GM21528 (cell line): ENCODE data around the gene CRYBG3.
A peak's percentile ranks its signal among the peaks of the same experiment; 100 is the strongest.
"Not testable (repeated sequence)": the region's sequence is repeated elsewhere in the genome, so short reads cannot be mapped to it uniquely, and the experiment has no call there.

ENCODE experiments used
- ATAC-seq: cut with Tn5 transposase; IDR thresholded peaks from one replicate; pipeline ENCODE4 v1.9.1; 2021; ENCODE audit warnings: mild to moderate bottlenecking, moderate library complexity; ENCODE audit not compliant: unreplicated experiment, low FRiP score

The CRYBG3 gene

DNA sequence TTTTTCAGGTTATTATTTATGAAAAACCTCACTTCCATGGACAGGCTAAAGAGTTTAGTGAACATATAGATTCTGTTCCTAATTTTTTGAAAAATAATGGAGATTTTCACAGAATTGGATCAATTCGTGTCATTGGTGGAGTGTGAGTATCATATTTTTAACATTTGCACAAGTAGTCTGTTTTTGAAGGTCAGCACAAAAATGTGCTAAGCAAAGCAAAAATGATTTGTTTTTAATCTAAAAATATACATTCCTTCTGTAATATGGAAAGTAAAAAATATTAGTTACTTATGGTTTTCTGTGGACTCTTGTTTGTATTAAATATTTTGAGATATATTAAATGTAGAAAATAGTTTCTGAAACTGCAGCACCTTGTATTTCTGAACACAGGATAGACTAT lies 71.0 kb downstream of the CRYBG3 start:
- ATAC-seq = no peak

DNA sequence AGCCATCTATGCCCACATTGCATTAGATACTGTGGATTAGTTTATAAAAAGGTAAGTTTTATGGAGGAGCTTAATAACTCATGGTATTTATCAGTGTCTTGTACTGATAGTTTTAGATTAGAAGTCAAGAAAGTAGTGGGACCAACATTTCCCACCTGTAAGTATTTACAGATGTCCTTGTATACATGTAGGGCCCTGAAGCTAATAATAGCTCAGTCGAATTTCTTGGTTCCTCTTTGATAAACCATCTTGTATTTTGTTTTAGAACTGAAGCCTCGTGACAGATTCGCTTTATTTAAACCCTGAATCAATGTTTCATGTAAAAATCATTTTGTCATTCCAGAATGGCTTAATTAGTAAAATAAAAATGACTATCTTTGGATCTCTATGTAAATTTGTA lies 73.4 kb downstream of the CRYBG3 start:
- ATAC-seq = peak; percentile 75

DNA sequence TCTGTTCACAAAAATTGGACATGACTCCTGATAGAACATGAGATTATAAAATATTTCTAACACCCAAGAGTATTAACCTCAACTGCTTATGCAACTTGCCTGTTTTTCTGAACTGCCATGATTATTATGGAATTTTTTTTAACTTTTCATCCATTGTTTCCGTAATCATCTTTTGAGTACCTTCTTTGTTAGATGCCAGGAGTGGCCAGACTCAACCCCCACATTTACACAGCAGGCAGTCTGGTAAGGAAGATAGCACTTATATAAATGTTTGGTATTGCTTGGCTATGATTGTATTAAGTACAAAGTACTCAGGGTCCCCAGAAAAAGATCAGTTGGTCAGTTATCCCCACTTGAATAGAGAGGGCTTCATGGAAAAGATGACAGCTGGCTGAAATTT lies 74.3 kb downstream of the CRYBG3 start:
- ATAC-seq = no peak

- ATAC-seq = no peak
Measured at GRCh38 chr3:97896547-97896946, 74.7 kb downstream of the CRYBG3 start.

DNA sequence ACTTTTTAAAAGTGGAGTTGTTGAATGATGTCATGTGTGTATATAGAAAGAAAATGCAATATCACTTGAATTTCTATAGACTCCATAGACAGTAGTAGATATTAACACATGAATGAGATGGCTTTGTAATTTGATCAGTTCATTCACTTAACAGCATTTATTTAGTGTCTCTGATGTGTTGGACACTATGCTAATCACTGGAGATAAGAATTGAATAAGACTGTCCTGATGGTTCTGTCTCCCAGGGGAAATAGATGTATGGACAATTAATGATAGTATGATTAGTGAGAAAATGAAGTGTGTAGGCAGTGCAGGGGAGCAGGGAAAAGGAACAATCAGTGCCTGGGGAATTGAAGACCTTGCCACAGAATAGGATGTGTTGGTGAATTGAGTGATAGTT lies 77.5 kb downstream of the CRYBG3 start:
- no peak for ATAC-seq

- ATAC-seq = no peak
Measured at GRCh38 chr3:97901313-97902248, 79.8 kb downstream of the CRYBG3 start.

DNA sequence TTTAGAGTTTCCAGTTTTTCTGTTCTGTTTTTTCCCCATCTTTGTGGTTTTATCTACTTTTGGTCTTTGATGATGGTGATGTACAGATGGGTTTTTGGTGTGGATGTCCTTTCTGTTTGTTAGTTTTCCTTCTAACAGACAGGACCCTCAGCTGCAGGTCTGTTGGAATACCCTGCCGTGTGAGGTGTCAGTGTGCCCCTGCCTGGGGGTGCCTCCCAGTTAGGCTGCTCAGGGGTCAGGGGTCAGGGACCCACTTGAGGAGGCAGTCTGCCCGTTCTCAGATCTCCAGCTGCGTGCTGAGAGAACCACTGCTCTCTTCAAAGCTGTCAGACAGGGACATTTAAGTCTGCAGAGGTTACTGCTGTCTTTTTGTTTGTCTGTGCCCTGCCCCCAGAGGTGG lies 88.0 kb downstream of the CRYBG3 start:
- not testable (repeated sequence) for ATAC-seq

DNA sequence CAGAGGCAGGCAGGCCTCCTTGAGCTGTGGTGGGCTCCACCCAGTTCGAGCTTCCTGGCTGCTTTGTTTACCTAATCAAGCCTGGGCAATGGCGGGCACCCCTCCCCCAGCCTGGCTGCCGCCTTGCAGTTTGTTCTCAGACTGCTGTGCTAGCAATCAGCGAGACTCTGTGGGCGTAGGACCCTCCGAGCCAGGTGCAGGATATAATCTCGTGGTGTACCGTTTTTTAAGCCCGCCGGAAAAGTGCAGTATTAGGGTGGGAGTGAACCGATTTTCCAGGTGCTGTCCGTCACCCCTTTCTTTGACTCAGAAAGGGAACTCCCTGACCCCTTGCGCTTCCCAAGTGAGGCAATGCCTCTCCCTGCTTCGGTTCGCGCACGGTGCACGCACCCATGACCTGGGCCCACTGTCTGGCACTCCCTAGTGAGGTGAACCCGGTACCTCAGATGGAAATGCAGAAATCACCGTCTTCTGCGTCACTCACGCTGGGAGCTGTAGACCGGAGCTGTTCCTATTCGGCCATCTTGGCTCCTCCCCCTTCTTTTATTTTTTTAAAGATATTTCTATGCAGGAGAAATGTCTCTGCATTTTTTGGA lies 88.5 kb downstream of the CRYBG3 start:
- not testable (repeated sequence) for ATAC-seq

GRCh38 chr3:97910931-97911351 lies 89.1 kb downstream of the CRYBG3 start:
- no peak for ATAC-seq

DNA sequence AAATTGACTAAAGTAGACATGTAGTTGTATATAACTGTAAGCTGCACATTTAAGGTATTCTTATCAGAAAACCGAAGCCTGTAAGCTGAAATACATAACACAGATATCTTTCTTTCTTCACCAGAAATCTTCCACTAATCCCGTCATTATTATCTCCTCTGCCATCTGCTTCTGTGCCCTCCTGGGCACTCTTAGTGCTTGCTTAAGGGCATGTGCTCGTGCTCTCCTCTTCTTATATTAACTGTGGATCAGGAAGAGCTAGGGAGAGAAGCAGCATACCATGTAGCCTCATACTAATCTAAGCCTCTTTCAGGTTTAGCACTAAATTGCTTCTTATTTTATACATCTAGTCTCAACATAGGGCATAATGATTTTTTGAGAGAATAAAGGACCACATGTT lies 89.6 kb downstream of the CRYBG3 start:
- no peak for ATAC-seq

GRCh38 chr3:97914388-97914787 lies 92.6 kb downstream of the CRYBG3 start:
- ATAC-seq = no peak

DNA sequence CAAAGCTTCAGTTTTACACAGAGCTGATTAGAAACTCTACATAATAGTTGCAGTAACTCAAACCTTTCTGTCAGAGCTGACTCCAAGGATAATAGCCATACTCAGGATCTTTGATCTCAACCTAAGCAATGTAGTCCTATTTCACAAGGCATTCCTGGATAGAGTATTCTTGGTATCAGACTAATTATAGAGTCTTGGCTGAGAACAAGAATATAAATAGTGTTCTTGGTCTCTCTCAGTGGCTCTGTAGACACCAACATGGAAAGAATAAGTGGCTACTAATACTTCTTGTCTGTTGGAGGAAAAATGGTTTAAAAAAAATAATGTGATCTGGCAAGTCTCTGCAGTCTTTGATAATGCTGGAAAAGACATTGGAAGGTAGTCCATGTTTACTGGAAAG lies 94.8 kb downstream of the CRYBG3 start:
- ATAC-seq = no peak

- no peak for ATAC-seq
Measured at GRCh38 chr3:97917813-97918536, 96.2 kb downstream of the CRYBG3 start.

- no peak for ATAC-seq
Measured at GRCh38 chr3:97927704-97928103, 105.9 kb downstream of the CRYBG3 start.

GRCh38 chr3:97928986-97929385 lies 107.2 kb downstream of the CRYBG3 start:
- ATAC-seq = no peak

GRCh38 chr3:97930018-97930417 lies 108.2 kb downstream of the CRYBG3 start:
- ATAC-seq = no peak

DNA sequence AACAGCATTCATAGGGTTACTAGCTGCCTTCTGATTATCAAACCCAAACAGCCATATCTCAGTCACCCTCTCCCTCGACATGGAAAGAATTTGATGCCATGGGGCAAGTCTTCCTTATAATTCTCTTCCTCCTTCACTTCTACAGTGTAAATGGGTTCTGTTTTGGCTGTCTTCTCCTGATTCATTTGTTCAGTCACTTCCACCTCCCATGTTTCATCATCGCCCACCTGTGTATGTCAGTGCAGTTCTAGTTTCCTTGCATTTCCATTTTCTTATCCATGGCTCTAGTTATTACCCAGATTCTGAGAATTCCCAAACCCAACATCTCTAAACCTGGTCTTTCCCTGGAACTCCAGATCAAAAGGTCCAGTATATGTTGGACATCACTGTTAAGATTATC lies 109.4 kb downstream of the CRYBG3 start:
- no peak for ATAC-seq

- ATAC-seq = no peak
Measured at GRCh38 chr3:97932387-97932801, 110.6 kb downstream of the CRYBG3 start.

- no peak for ATAC-seq
Measured at GRCh38 chr3:97934980-97935695, 113.3 kb downstream of the CRYBG3 start.

GRCh38 chr3:97935842-97936241 lies 114.0 kb downstream of the CRYBG3 start:
- ATAC-seq = no peak

GRCh38 chr3:97937205-97937604 lies 115.4 kb downstream of the CRYBG3 start:
- ATAC-seq = no peak
